PFSK-1 (cell line): ENCODE measurements around the gene FGF5.

Source experiments
- POLR2AphosphoS5 ChIP-seq: IDR thresholded peaks from 2 replicates; pipeline ENCODE4 v1.6.1; 2012; ENCODE audit warnings: low read depth, mild to moderate bottlenecking, control low read depth, low read length, moderate library complexity
- SIN3A ChIP-seq: IDR thresholded peaks from 2 replicates; pipeline ENCODE4 v1.6.1; 2012; ENCODE audit warnings: mild to moderate bottlenecking, low read length, moderate library complexity, borderline replicate concordance; ENCODE audit not compliant: insufficient read depth
- TAF1 ChIP-seq: IDR thresholded peaks from 2 replicates; pipeline ENCODE4 v1.6.1; 2012; ENCODE audit warnings: low read length, control low read depth, borderline replicate concordance; ENCODE audit not compliant: insufficient read depth

DNA sequence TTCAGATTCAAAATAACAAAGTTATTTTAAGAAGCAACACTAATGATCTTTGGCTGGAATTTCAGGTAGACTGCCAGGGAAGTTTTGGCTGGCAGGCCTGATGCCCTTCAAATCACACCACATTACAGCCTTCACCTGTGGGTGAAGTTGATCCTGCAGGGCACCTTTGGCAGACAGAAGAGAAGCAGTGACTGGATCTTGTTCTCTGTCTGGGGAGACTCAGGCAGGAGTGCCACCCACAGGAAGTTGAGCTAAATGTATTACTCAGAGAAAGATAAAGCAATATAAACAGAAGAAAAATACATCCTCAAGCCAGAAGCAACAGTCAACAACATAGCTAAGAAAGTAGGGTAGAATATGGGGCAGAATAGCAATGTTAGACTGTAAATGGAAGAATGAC lies 56.3 kb downstream of the FGF5 start:
- no peak for TF ChIP-seq SIN3A
- no peak for TF ChIP-seq POLR2AphosphoS5
- no peak for TF ChIP-seq TAF1
